ENCODE results near the gene OBSL1. TPM values are rescaled to one million over a fixed set of nuclear protein-coding genes. Genes with fewer than 3 reads are reported as not detected.

OBSL1 gene
- total RNA-seq, 5 donors from 2014 or later (not counting 1 experiment from before 2014, with no cell fraction given), result 1.2 to 2.4 (median 1.2) TPM

DNA sequence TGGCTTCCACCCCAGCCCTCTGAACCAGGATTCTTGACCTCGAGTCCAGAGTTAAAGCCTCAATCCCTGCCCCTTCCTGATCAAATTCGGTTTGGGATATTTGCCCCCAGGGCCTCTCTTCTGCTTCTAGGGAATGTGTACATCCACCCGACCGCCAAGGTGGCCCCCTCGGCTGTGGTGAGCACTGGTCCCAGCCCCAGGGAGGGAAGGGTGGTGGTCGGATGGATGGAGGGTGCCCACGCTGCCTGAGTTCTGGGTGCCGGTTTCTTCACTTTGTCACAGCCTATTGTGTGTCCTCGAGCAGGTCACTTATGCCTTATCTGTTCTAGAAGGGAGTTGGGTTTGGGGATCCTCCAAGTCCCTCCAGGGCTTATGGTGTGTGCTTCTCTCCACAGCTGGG is 65.8 kb downstream of the OBSL1 start:
- H3K4me1 ChIP-seq (ENCODE audit: control insufficient read depth in 1 of 2, extremely low read depth in 1 of 2, insufficient read depth in 2 of 2, low read length in 2 of 2), result peaks cover 3 to 18% of the 10 kb centered on the region in 2 experiments
- Mint-ChIP-seq H3K27me3 (peaks cover 16 to 21% of the 10 kb centered on the region in 2 donors), H3K27ac (no peak overlapping the region), H3K4me1 (peaks cover 12 to 17% (median 13%) of the 10 kb centered on the region in 3 donors), H3K4me3 (no peak overlapping the region), H3K36me3 (peaks cover 39% of the 10 kb centered on the region), H3K9me3 (no peaks in the 10 kb centered on the region)
- no peaks in the 10 kb centered on the region for H3K9me3 ChIP-seq
- CTCF ChIA-PET, result no interaction called here
- no peak overlapping the region for H3K4me3 ChIP-seq (ENCODE audit: control insufficient read depth in 1 of 2, extremely low read depth in 1 of 2, low read length in 1 of 2)
- POLR2A ChIA-PET, result no interaction called here
- peaks cover 15 to 32% of the 10 kb centered on the region in 2 donors for H3K36me3 ChIP-seq (ENCODE audit: control insufficient read depth in 2 of 2, extremely low read depth in 1 of 2, insufficient read depth in 1 of 2, low read length in 1 of 2)
- H3K27ac ChIP-seq (ENCODE audit: low read length), result no peak overlapping the region
- no peak for ATAC-seq (replicated peaks in 1 of 4)
- no peak for DNase-seq
- H3K27me3 ChIP-seq (replicated peaks in 1 of 2; ENCODE audit: control insufficient read depth in 2 of 2, extremely low read depth in 1 of 2, insufficient read depth in 2 of 2, low read length in 1 of 2), result peaks cover 2 to 45% of the 10 kb centered on the region in 2 experiments
- WGBS (ENCODE audit: insufficient coverage), result 95% methylated on average over 9 of the region's 9 CpGs

DNA sequence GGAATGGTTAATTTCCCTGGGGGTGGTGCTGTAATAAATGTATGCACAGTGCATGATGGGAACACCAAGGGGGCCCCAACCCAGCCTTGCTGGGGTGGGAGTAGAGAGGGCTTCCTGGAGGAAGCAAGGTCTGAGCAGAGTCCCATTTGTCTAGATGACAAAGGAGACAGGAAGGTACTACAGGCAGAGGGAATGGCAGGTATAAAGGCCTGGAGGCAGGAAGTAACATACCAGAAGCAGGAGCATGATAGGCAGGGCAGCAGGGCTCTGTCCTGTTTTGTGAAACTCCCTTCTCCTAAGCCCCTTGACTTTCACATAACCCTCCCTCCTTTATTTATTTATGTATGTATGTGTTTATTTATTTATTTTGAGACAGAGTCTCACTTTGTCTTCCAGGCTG is 68.7 kb downstream of the OBSL1 start:
- POLR2A ChIA-PET, result no interaction called here
- Mint-ChIP-seq H3K27me3 (peaks cover 6 to 8% of the 10 kb centered on the region in 2 donors), H3K4me3 (no peak overlapping the region), H3K36me3 (peaks cover 41% of the 10 kb centered on the region), H3K9me3 (no peaks in the 10 kb centered on the region), H3K4me1 (peaks cover 20 to 26% (median 26%) of the 10 kb centered on the region in 3 donors), H3K27ac (no peak overlapping the region)
- Histone ChIP-seq H3K27me3 (replicated peaks in 1 of 2; ENCODE audit: control insufficient read depth in 2 of 2, extremely low read depth in 1 of 2, insufficient read depth in 2 of 2, low read length in 1 of 2) (peaks cover 0 to 25% of the 10 kb centered on the region in 2 experiments), H3K27ac (ENCODE audit: low read length) (no peak overlapping the region), H3K9me3 (no peaks in the 10 kb centered on the region), H3K4me1 (ENCODE audit: control insufficient read depth in 1 of 2, extremely low read depth in 1 of 2, insufficient read depth in 2 of 2, low read length in 2 of 2) (peaks cover 0 to 25% of the 10 kb centered on the region in 2 experiments), H3K36me3 (ENCODE audit: control insufficient read depth in 2 of 2, extremely low read depth in 1 of 2, insufficient read depth in 1 of 2, low read length in 1 of 2) (peaks cover 15 to 32% of the 10 kb centered on the region in 2 donors), H3K4me3 (ENCODE audit: control insufficient read depth in 1 of 2, extremely low read depth in 1 of 2, low read length in 1 of 2) (no peak overlapping the region)
- CTCF ChIA-PET, result no interaction called here
- DNase-seq, result no peak
- no peak for ATAC-seq (replicated peaks in 1 of 4)

DNA sequence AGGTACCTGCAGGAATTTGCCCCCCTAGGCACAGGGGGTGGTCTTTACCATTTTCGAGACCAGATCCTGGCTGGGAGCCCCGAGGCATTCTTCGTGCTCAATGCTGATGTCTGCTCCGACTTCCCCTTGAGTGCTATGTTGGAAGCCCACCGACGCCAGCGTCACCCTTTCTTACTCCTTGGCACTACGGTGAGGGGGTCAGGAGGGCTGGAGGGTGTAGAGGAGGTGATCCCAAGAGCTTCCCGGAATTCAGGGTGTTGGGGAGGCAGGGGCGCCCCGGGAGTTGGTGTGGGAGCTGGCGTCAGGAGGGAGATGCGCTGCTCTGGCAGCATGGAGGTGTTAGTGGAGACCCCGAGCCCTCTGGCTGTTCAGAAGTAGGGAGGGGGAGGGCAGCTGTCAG is 69.5 kb downstream of the OBSL1 start:
- Histone ChIP-seq H3K27ac (ENCODE audit: low read length) (no peak overlapping the region), H3K27me3 (replicated peaks in 1 of 2; ENCODE audit: control insufficient read depth in 2 of 2, extremely low read depth in 1 of 2, insufficient read depth in 2 of 2, low read length in 1 of 2) (peaks cover 3 to 28% of the 10 kb centered on the region in 2 experiments), H3K4me1 (ENCODE audit: control insufficient read depth in 1 of 2, extremely low read depth in 1 of 2, insufficient read depth in 2 of 2, low read length in 2 of 2) (peaks cover under 1 to 33% of the 10 kb centered on the region in 2 experiments), H3K4me3 (ENCODE audit: control insufficient read depth in 1 of 2, extremely low read depth in 1 of 2, low read length in 1 of 2) (no peak overlapping the region), H3K36me3 (ENCODE audit: control insufficient read depth in 2 of 2, extremely low read depth in 1 of 2, insufficient read depth in 1 of 2, low read length in 1 of 2) (peaks cover 15 to 32% of the 10 kb centered on the region in 2 donors), H3K9me3 (no peaks in the 10 kb centered on the region)
- ChIA-PET POLR2A (no interaction called here), CTCF (no interaction called here)
- DNase-seq (no peak), ATAC-seq (replicated peaks in 1 of 4) (no peak)
- Mint-ChIP-seq H3K4me3 (no peak overlapping the region), H3K9me3 (no peaks in the 10 kb centered on the region), H3K27me3 (peaks cover 11 to 15% of the 10 kb centered on the region in 2 donors), H3K4me1 (peaks cover 26 to 33% (median 29%) of the 10 kb centered on the region in 3 donors), H3K27ac (no peak overlapping the region), H3K36me3 (peaks cover 36% of the 10 kb centered on the region)
- WGBS (ENCODE audit: insufficient coverage), result 100% methylated on average over 14 of the region's 14 CpGs

Other genes with a start within 250 kb of the OBSL1 start
- not detected for gene RESP18, start 238.8 kb downstream of the OBSL1 start, total RNA-seq
- gene DNPEP, start 183.6 kb downstream of the OBSL1 start, total RNA-seq, result 10 to 100 TPM; 73.5 to 88.8 (median 85.4) TPM
- 1 to 10 TPM in 2 of 5 donors, under 1 TPM in 1, not detected in 2; 0.98 to 1.3 (median 1.3) TPM for gene DES, start 153.2 kb downstream of the OBSL1 start, total RNA-seq
- gene SPEG, start 136.7 kb downstream of the OBSL1 start, total RNA-seq, result 10 to 100 TPM; 13.8 to 23.9 (median 18.9) TPM
- 10 to 100 TPM; 20.6 to 47.7 (median 41.3) TPM for gene GMPPA, start 72.6 kb downstream of the OBSL1 start, total RNA-seq
- gene ASIC4, start 57.1 kb downstream of the OBSL1 start, total RNA-seq, result under 1 TPM in 3 of 5 donors, not detected in 2; 0.09 to 0.35 (median 0.20) TPM
- gene CHPF, start 27.7 kb downstream of the OBSL1 start, total RNA-seq, result 10 to 100 TPM in 3 of 5 donors, 1 to 10 TPM in 2; 5.0 to 12.8 (median 10.8) TPM
- gene TMEM198, start 27.5 kb downstream of the OBSL1 start, total RNA-seq, result under 1 TPM; 0.37 to 0.88 (median 0.69) TPM
- gene INHA, start 771 bp upstream of the OBSL1 start, total RNA-seq, result under 1 TPM in 1 of 5 donors, not detected in 4; 0.16 TPM
- 10 to 100 TPM; 25.9 to 52.8 (median 49.3) TPM for gene STK11IP, start 26.3 kb upstream of the OBSL1 start, total RNA-seq
- under 1 TPM; 0.08 to 0.47 (median 0.37) TPM for gene SLC4A3, start 56.1 kb upstream of the OBSL1 start, total RNA-seq

Data from T-cell (primary cell).